HTR-8/SVneo (cell line): ENCODE results near the gene UBN1.

ENCODE experiments used
- DNase-seq: peaks from one replicate; pipeline ENCODE4 v3.0.0; 2011; ENCODE audit warnings: low spot score, mixed read lengths; ENCODE audit not compliant: insufficient read length
- FAIRE-seq: peaks from 2 replicates; lab custom pipeline; 2011; peaks lifted over from hg19 to GRCh38; lab: Jason Lieb, UNC

Gene UBN1

DNA sequence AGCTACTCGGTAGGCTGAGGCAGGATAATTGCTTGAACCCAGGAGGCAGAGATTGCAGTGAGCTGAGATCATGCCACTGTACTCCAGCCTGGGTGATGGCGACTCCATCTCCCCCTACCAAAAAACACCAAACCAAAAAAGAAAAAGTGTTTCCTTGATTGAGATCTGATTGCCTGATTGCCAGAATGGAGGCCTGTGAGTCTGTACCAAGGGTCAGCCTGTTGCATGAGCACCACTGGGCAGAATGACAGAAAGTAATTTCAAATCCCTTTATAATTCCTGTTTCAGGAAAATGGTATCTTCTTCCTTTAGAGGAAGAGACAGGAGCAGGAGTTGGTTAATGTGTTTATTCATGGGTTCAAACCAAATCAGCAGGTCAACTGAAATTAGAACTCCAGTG is 8.5 kb downstream of the UBN1 start:
- FAIRE-seq (no peak), DNase-seq (no peak)

GRCh38 chr16:4859190-4859899 is 12.1 kb downstream of the UBN1 start:
- FAIRE-seq (no peak), DNase-seq (no peak)

DNA sequence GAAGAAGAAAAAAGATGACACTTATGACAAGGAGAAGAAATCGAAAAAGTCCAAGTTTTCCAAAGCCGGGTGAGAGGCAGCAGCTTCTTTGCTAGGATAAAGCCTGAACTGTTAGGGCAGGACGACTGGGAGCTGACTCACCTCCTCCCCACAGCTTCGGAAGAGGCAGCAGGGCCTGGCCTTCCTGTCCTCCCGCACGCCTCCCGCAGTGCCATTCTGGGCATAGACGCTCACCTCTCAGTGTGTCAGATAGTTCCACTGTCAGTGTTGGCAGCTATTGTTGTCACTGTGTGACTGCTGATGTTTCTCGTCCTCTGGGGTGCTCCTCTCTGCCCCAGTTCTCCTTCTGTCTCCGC is 12.6 kb downstream of the UBN1 start:
- DNase-seq (no peak), FAIRE-seq (no peak)

DNA sequence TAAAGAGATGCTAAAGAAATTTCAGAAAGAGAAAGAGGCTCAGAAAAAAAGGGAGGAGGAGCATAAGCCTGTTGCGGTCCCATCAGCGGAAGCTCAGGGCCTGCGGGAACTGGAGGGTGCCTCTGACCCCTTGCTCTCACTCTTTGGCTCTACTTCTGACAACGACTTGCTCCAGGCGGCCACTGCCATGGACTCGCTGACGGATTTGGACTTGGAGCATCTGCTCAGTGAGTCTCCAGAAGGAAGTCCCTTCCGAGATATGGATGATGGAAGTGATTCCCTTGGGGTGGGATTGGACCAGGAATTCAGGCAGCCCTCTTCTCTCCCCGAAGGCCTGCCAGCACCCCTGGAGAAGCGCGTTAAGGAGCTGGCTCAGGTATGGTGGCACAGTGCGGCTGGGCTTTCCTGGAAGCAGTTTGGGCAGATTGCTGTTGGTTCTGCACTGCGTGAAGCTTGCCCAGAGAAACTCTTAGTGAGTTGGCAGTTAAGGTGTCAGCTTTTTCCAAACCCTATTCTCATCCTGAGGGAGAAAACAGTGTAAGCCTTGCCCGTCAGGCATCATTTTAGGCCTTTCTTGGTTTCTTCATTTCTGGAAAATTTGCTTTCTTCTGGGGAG is 13.6 kb downstream of the UBN1 start:
- no peak for FAIRE-seq
- no peak for DNase-seq

DNA sequence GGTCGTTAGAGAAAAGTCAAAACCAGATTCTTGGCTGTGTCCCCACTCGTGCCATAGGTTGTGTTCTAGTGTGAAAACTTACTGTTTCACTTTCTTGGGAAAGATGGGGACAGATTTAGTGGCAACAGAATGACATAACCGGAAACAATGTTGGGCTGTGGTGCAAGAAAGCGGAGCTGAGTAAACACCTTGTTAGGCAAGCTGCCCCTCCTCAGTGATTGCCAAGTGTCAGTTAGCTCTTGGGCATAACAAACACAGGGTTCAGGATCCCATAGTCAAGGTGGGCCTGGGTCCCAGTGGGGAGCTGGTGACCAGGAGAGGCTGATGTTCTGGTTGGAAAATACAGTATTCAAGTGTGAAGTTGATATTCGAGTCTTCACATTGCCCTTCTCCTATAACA is 15.4 kb downstream of the UBN1 start:
- DNase-seq, result no peak
- FAIRE-seq, result no peak

DNA sequence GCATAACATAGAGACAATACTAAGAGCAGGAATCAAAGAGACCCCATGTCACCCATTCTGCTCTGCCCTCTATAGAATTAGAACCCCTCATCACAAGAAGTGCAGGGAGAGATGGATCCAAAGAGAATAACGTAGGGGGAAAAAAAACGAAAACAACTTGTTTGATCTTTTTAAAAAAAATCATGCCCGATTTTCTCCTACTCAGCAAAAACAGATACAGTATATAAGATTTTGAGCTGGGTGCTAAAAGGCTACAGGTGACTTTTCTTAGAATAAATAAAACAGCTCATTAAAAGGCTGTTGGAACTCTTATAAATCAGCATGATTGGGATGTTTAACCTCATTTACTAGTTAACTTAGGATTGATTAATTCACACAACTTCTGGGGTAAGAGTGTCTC is 17.4 kb downstream of the UBN1 start:
- DNase-seq, result no peak
- FAIRE-seq, result no peak

GRCh38 chr16:4865231-4865860 is 18.1 kb downstream of the UBN1 start:
- FAIRE-seq, result no peak
- no peak for DNase-seq

- DNase-seq (no peak), FAIRE-seq (no peak)
These were observed 19.3 kb downstream of the UBN1 start for GRCh38 chr16:4866586-4866985.

- DNase-seq, result no peak
- no peak for FAIRE-seq
These were observed 20.7 kb downstream of the UBN1 start for GRCh38 chr16:4868026-4868425.

GRCh38 chr16:4868535-4868934 is 21.3 kb downstream of the UBN1 start:
- FAIRE-seq, result no peak
- DNase-seq, result no peak

DNA sequence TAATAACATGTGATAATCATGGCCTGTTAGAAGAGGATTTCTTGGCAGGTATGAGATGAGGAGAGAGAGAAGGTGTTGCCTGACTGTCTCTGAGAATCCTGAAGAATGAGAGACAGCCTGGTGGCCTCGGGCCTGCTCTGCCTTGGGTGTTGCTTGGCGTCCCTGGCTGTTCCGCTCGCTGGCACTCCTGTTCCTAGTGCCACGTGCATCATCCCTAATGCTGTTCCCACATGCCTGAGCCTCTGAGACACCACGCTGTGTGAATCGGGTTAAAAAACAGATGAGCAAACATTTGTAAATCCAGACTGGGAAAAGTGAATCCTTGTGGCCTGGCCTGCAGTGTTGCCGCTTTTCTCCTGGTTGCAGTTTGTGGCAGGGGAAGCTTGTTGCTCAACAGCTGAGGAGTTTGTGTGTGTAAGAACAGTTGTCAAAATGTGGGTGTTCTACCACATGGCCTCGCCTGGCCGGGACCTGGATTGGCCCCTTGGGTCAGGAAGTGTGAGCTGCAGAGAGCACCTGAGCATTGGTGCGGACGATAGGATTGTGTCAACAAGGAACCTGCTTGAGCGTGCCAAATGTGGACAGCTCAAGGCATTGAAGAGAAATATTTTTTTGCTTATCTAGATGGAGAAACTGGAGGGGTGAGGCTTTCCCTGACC is 22.0 kb downstream of the UBN1 start:
- DNase-seq, result no peak
- peak; percentile 46 for FAIRE-seq

DNA sequence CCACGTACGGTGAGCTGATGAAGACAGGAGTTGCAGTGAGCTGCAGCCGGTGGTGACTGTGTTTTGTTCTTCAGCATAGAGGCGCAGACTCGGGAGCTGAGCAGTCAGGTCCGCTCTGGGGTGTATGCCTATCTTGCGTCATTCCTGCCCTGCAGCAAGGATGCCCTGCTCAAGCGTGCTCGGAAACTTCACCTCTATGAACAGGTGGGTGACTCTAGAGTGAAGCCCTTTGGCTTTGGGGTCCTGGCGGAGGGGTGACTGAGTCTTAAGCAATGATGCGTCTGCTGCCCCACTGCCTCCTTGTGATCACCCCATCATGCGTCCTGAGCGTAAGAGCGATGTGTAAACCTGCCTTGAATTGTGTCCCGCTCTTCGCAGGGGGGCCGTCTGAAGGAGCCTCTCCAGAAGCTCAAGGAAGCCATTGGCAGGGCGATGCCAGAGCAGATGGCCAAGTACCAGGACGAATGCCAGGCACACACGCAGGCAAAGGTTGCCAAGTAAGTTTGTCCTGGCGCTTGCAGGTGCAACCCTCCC is 22.9 kb downstream of the UBN1 start:
- FAIRE-seq (no peak), DNase-seq (no peak)

DNA sequence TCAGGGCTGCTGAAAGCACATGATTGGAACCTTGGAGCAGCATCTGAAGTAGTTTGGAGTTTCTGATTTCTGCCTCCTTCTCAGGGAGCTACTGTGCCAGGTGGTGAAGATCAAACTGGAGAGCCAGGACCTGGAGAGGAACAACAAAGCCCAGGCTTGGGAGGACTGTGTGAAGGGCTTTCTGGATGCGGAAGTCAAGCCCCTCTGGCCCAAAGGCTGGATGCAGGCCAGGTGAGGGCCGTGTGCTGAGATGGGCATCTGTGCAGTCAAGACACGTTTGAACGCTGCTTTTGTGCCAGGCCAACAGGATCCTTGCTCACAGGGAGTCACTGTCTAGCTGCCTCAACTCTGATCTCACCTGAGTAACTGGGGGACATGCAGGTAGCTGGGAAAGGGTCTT is 23.8 kb downstream of the UBN1 start:
- FAIRE-seq, result no peak
- DNase-seq, result no peak

DNA sequence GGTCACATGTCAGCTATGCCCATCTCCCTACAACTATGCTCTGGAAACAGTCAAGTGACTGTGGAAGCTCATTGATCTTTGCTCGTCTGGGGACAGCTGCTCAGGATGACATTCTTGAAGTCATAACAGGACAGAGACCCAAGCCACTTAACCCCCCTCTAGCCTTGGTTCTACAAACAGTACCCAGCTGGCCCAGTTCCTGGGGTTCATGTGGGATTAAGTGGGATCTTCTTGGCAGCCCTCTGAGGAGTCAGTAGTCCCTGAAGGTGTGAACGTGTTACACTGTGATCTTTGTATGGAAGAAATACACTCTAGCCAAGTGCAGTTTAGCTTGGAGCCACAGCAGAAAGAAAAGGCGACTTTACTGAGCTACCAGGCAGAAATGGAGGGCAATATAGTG is 25.8 kb downstream of the UBN1 start:
- no peak for FAIRE-seq

GRCh38 chr16:4874666-4875065 is 27.4 kb downstream of the UBN1 start:
- DNase-seq, result no peak
- FAIRE-seq, result no peak

More for the DNA sequence above, 25.8 kb downstream of the UBN1 start:
- DNase-seq, result no peak

- FAIRE-seq (no peak), DNase-seq (no peak)
These were observed 29.5 kb downstream of the UBN1 start for GRCh38 chr16:4876646-4877379.

- DNase-seq, result no peak
- FAIRE-seq, result no peak
These were observed 30.1 kb downstream of the UBN1 start for GRCh38 chr16:4877380-4877685.

- FAIRE-seq (no peak), DNase-seq (no peak)
These were observed 31.8 kb downstream of the UBN1 start for GRCh38 chr16:4879049-4879448.

- no peak for DNase-seq
- FAIRE-seq, result no peak
These were observed 32.8 kb downstream of the UBN1 start for GRCh38 chr16:4880006-4880580.

DNA sequence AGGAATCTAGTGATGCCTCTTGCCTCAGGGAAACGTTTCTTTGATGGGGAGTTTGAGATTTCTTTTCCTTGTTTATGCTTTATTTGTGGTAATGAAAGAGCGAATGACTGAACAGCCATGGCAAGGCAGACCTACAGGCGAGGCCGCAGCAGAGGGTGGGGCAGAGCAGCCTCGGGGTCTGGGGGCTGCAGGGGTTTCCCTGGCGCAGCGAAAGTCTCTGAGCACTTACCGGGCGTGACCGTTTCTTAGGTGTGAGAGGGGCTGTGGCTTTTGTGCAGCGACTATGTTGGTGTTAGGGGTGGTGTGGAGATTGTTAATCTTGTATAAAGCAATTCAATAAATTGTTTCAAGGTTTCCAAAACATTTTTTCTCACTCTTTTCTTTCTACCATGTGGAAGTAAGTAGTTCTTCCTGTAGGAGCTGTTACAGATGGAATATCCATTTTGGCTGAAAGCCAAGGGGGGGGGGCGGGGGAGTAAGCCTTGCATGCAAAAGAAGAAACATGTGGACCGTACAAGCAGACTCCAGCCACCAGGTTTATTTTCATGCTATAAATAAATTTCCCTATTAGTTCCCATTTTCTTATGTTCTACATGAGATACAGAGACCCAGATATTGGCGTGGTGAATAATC is 34.8 kb downstream of the UBN1 start:
- FAIRE-seq (no peak), DNase-seq (no peak)
